A549 (cell line): Measurements from ENCODE around the gene MYH14.

Experiments
- CTCF ChIP-seq: fragments of >200 bp; sonication (Bioruptor Twin); formaldehyde crosslinking; IDR thresholded peaks from 3 replicates; pipeline ENCODE4 v1.5.1; 2016
- EP300 ChIP-seq, 2 experiments: fragments of >200 bp; sonication (Bioruptor Twin); formaldehyde crosslinking; IDR thresholded peaks; 2 replicates in 1 of 2; 3 replicates in 1 of 2; pipeline ENCODE4 v1.6.1; 2016 to 2017
- PBX3 ChIP-seq: IDR thresholded peaks from 2 replicates; pipeline ENCODE4 v1.6.1; 2012

- TF ChIP-seq EP300 (IDR thresholded peaks at IDR 0.05) (no peak), CTCF (no peak), PBX3 (no peak)
Observed at GRCh38 chr19:50226536-50226935, 23.1 kb downstream of the MYH14 start.
